NCI-H1048 (cell line): Measurements from ENCODE around the gene ZNF655.
"Not testable (repeated sequence)": the region's sequence is repeated elsewhere in the genome, so short reads cannot be mapped to it uniquely, and the experiment has no call there.

Source experiments
- DNase-seq: peaks from one replicate; lab custom pipeline; 2025; lab: John Stamatoyannopoulos, UW

The ZNF655 gene

DNA sequence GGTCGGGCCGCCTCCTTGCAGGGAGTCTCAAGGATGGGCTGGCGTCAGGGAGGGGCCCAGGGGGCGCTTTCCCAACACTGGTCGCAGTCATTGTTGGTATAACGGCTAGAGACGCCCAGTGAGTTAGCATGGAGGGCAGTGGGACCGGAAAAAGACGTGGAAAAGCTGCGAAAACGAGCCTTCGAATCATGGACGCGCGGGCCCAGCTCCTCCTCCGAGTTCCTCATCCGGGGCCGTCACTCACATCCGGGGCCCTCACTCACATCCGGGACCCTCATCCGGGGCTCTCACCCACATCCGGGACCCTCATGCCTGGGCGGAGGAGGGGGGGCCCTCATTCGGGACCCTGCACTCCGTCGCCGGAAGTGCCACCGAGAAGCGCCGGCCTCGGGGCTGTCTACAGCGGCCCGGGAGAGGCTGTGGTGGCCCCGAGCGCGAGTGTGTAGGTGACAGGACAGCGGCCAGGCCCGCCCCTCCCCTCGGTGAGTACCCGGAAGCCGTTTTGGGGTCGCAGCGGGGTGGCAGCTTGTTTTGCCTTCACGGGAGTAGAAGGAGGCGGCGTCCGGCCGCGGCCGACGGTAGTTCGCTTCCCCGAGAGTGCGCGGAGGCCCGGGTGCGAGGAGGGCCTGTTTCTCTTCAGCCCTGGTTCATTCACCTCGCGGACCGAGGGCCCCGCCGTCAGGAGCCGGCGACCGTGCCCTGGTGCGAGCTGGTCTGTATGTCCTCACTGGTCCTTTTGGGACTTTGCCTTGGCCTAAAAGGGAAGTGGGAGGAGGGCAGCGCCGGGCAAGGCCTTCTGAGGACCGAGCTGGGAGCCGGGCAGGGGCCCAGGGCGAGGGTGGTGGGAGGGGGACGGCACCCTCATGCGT is at the start of gene ZNF655:
Gene ZNF655 (plus strand): TSS at position 337 of the 869 bp plus-strand sequence. CDS start 1,918 bp downstream, outside the sequence.
- peak; percentile 81 for DNase-seq

GRCh38 chr7:99514050-99514449 is 44.4 kb upstream of the ZNF655 start:
- no peak for DNase-seq

DNA sequence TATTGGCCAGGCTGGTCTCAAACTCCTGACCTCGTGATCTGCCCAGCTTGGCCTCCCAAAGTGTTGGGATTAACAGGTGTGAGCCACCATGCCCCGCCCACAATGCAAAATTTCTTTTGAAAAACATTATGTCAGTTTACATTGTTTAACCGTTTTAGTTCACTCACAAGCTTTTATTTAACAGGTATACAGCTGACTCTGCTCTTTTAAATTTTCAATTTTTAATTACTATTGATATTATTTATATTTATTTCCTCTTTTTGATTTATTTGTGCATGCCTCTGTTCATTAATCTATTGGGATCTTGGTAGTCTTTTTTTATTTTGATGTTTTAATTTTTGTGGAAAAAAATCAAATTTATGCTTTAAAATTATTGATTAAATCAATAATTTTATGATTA is 37.0 kb upstream of the ZNF655 start:
- DNase-seq: no peak

GRCh38 chr7:99525713-99526440 is 32.6 kb upstream of the ZNF655 start:
- no peak for DNase-seq

DNA sequence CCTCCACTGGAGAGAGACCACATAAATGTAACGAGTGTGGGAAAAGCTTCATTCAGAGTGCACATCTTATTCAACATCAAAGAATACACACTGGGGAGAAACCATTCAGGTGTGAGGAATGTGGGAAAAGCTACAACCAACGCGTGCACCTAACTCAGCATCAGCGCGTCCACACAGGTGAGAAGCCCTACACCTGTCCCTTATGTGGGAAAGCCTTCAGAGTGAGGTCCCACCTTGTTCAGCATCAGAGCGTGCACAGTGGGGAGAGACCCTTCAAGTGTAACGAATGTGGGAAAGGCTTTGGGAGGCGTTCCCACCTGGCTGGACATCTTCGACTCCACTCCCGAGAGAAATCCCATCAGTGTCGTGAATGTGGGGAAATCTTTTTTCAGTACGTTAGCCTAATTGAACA is 27.1 kb upstream of the ZNF655 start:
- DNase-seq: no peak

GRCh38 chr7:99535667-99536066 is 22.8 kb upstream of the ZNF655 start:
- no peak for DNase-seq

DNA sequence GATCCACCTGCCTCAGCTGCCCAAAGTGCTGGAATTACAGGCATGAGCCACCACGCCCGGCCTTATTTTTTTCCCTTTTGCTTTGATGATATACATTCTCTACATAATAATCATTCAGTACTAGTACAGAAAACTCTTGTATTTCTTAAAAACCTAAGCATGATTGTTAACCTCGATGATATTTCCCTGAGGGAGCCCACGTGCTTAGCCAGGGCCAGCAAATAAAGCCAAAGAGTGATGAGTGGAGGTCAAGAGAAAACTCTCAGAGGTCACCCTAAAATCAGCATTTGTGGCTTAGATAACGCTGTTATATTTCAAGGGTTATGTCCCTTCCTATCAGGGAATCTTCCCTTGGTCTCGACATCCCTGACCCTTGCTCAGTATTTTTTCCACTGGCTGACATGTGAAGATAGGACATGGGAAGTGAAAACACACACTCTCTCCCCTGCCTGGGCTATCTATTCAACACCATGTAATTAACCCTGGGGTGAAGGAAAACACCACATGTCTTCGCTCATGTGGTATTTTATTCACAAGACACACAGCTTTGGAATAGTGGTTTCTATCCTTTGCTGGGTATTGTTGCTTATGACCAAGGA is 19.1 kb upstream of the ZNF655 start:
- no peak for DNase-seq

- no peak for DNase-seq
Observed at GRCh38 chr7:99540542-99540941, 17.9 kb upstream of the ZNF655 start.

DNA sequence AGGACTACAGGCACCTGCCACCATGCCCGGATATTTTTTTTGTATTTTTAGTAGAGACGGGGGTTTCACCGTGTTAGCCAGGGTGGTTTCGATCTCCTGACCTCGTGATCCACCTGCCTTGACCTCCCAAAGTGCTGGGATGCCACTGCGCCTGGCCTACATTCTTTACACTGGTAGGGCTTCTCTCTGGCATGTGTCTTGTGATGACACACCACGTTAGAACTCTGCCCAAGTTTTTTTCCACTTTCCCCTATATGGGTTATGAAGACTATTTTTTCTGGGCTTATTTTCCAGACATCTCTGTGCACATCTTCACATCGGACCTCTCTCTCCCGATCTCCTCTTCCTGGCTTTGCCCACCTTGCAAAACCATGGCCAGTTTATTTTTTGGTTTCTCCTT is 17.2 kb upstream of the ZNF655 start:
- no peak for DNase-seq

- no peak for DNase-seq
Observed at GRCh38 chr7:99543081-99543671, 15.3 kb upstream of the ZNF655 start.

DNA sequence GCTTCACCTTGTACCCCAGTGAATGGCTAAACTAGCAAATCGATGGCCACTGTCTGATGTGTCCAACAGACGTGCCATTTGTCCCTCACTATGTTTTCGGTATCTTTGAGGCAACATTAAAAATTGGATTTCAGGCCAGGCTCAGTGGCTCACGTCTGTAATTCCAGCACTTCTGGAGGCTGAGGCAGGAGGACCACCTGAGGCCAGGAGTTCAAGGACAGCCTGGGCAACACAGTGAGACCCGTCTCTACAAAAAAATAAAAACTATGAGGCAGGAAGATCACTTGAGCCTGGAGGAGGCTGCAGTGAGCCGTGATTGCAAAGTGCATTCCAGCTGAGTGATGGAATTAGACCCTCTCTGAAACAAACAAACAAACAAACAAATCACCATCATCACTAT is 14.5 kb upstream of the ZNF655 start:
- DNase-seq: no peak

GRCh38 chr7:99545308-99545707 is 13.1 kb upstream of the ZNF655 start:
- not testable (repeated sequence) for DNase-seq

- not testable (repeated sequence) for DNase-seq
Observed at GRCh38 chr7:99549545-99549944, 8.9 kb upstream of the ZNF655 start.

- no peak for DNase-seq
Observed at GRCh38 chr7:99551334-99551733, 7.1 kb upstream of the ZNF655 start.

DNA sequence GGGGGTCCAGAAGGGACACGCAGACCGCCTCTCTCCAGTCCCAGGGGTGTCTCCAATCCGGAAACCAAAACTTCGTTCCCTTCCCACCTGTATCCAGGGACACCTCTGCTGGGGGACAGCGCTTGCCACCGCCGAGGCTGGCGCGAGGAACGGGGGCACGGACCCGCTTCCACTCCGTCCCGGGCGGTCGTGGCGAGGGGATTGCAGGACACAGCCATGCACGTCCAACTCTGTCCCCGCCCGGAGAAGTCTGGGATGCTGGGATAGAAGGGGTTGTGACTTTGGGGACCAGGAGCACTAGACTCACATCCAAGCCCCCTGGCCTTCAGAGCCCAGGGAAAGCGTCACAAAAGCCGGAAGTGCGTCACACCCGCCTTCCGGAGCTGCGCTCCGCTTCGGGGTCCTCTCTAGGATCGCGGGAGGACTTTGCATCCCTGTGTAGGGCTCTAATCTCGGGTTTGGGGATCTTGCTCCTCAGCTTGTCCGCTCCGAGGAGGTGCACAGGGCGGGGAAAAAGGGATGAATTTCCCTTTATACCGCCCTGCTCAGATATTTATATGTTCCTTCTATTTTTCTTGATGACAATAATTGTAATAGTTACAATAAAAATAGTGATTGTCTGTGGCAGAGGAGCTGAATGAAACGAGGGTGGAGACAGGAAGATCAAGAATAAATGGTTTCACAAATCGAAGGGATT is 6.5 kb upstream of the ZNF655 start, which contains the start of gene FAM200A:
Gene FAM200A (minus strand): TSS at position 348 of the 697 bp plus-strand sequence. CDS start 3,707 bp downstream, outside the sequence.
- DNase-seq: peak; percentile 77

DNA sequence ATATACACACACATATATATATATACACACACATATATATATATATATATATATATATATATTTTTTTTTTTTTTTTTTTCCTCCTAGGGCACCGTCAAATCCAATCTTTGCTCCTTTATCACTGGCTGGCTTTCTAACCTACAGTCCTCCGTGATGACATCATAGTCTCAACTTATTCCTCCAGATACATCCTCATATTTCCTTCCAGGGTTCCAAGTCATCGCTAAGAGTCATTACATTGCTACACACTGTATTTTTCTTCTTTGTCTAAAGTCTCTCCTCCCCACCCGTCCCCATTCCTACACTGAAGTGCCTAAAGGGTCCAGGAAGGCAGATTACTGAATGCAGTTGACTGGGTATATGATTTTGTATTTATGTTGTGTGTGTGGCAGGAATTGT is 5.4 kb upstream of the ZNF655 start:
- no peak for DNase-seq

- DNase-seq: no peak
Observed at GRCh38 chr7:99554939-99555338, 3.5 kb upstream of the ZNF655 start.

- DNase-seq: no peak
Observed at GRCh38 chr7:99557196-99557607, 1.2 kb upstream of the ZNF655 start.

GRCh38 chr7:99557940-99558305 is 519 bp upstream of the ZNF655 start:
- DNase-seq: no peak

DNA sequence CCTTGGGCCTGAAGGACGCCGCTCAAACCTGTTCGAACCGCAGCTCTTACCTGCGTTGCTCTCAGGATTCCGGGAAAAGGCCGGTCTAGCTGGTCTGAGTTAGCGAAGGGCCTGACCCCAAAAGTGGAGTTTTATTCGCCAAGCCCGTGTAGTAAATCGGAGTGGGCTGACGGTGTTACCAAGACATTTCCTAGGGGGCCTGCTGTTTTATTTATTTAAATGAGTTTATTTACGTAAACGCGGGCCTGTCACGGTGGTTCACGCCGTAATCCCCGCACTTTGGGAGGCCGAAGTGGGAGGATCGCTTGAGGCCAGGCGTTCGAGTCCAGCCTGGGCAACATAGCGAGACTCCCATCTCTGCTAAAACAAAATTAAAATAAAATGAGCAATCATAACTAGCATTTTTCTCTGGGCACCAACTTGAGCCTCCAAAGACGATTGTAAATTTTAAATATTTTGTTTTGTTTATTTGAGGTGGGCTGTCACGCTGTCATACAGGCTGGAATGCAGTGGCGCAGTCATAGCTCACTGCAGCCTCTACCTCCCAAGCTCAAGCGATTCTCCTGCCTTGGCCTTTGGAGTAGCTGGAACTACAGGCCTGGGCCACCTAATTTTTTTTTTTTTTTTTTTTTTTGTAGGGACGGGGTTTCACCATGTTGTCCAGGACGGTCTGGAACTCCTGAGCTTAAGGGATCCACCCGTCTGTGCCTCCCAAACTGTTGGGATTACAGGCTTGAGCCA is 903 bp downstream of the ZNF655 start:
- DNase-seq: no peak
